HG02798 (cell line): ENCODE results near the gene SPPL2A.
A peak's percentile ranks its signal among the peaks of the same experiment; 100 is the strongest.

Source experiments
- ATAC-seq: cut with Tn5 transposase; IDR thresholded peaks from one replicate; pipeline ENCODE4 v1.9.1; 2021; ENCODE audit warnings: mild to moderate bottlenecking; ENCODE audit not compliant: unreplicated experiment, poor library complexity

The SPPL2A gene

GRCh38 chr15:50773389-50773788 is 7.9 kb upstream of the SPPL2A start:
- no peak for ATAC-seq

DNA sequence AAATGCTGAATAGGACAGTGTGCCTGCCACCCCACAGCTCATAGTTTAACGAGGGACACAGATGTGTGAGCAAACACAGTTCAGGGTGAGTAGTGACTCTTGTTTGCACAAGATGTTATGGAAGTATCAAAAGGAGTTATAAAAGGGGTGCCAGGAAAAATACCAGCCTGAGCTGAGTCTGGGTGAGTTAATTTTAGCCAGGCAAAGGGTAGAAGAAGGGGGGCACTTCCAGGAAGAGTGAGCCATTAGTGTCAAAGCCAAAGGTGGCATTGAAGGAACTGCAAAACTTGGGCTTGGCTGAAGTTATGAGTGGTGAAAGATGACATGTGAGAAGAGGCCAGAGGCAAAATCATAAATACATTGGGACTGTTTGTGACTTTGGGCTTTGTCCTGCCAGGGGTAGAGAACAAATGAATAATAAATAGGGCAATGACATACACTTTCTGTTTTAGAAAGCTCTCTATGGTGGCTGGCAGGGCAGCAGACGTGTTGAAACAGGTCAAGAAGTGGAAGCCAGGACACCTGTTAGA is 1.9 kb upstream of the SPPL2A start:
- ATAC-seq, result no peak

- ATAC-seq, result peak; percentile 40
These were observed 878 bp downstream of the SPPL2A start for GRCh38 chr15:50764461-50765194.

- ATAC-seq, result no peak
These were observed 6.7 kb downstream of the SPPL2A start for GRCh38 chr15:50758712-50759205.

GRCh38 chr15:50753463-50753862 is 12.0 kb downstream of the SPPL2A start:
- no peak for ATAC-seq

DNA sequence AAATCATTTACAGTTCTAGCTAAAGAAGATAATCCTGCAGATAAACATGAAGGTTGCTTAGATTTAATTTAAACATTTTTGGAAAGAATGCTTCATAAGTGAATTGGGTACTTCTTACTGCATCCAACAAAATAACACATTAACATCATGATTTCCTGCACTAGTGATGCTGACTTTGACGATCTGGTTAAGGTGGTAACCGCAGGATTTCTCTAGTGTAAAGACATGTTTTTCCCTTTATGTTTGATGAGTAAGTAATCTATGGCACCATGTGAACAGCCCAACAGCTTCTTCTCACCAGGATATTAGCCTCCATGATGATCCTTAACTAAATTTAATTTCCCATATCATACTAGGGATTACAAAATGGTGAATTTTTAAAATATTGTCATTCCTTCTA is 14.1 kb downstream of the SPPL2A start:
- no peak for ATAC-seq

DNA sequence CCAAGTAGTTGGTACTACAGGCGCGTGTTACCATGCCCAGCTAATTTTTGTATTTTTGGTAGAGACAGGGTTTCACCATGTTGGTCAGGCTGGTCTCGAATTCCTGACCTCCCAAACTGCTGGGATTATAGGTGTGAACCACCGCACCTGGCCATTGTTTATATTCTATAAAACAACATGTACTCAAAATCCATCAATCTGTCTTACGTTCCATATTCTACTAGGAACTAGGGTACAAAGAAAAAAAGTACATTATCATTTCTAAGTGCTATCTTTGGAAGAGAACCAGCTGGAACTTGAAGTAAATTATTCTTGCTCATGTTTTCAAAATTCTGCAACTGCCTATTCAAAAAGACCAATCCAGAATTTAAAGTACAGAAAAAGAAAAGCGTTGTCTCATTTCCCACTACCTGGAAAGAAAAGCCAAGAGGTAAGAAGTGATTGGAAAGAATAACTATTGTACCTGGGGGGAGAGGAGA is 15.2 kb downstream of the SPPL2A start:
- no peak for ATAC-seq

DNA sequence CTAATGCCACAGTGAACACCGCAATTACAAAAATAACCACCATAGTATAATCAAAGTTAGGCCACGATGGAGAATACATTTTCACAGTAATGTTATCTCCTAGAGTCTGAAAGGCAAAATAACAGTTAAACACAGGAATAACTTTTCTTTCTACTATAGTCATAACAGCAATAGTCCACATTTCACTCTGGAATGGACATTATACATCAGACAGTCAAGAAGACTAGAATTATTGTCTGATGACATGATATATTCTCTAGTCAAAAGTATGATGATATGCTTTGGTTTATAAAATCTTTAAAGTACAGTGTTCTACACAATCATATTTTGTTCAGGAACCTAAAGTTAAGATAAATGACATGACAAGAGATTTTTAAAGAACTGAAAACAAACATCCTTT is 18.0 kb downstream of the SPPL2A start:
- no peak for ATAC-seq

DNA sequence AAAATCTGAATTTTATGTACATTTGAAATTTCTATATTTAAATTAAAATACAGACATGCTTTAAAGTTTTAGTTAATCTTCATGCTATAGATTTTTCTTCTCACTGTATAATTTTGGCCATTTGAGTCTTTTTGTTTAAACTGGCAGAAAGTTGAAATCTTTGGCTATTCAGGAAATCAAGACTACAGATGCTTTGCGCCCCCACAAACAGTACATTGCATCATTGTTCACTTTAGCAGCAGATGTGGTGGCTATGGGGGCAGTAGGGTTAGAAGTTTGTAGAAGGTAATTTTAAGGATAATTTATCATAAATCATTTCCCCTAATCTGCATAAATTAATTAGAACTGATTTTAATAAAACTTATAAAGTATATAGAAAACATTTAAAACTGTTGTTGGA is 20.9 kb downstream of the SPPL2A start:
- ATAC-seq, result no peak

- no peak for ATAC-seq
These were observed 24.6 kb downstream of the SPPL2A start for GRCh38 chr15:50740955-50741354.

DNA sequence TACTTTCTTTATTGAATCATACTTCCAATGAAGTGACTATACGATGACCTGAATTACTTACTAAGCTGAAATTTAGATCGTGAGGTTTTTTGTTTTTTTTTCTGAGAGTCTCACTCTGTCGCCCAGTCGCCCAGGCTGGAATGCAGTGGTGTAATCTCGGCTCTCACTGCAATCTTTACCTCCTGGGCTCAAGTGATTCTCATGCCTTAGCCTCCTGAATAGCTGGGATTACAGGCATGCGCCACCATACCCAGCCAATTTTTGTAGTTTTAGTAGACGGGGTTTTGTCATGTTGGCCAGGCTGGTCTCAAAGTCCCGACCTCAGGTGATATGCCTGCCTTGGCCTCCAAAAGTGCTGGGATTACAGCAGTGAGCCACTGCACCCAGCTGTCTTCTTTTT is 28.7 kb downstream of the SPPL2A start:
- ATAC-seq, result no peak

GRCh38 chr15:50735156-50735555 is 30.4 kb downstream of the SPPL2A start:
- ATAC-seq, result no peak

- ATAC-seq, result no peak
These were observed 39.2 kb downstream of the SPPL2A start for GRCh38 chr15:50726315-50726714.

DNA sequence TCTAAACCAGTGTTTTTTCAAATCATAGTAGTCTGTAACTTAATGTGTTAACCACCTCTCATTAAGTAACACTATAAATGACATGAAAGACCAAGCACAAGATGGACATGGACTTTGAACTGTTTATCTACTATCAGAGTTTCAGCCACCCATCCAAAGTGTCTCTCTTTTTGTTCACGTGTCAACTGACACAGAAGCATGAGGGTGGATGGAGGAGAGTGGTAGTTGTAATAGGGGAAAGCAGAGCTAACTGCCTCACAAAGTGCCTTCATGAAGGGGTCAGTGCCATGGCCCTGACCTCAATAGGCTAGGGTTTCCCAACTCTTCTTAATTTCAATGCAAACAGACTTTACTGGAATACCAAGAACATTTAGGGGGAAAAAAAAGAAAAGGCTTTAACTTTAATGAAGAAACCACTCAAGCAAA is 46.8 kb downstream of the SPPL2A start:
- no peak for ATAC-seq

DNA sequence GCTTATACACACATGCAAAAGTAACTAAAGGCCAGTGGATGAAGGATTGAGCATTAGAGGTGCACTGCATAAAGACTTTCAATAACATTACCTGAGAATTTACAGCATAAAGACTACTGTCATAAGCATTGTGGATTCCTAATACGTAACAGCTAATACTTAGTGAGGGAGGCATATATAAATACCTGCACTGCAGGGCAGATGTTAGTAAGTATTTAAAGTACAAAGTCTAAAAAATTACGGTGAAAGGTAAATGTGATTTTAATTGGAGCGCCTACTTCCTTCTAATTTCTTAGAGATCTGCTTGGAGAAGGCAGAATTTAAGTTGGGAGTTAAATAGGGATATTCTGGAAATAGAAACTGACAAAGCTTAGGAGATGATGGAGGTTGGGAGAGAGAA is 53.5 kb downstream of the SPPL2A start:
- no peak for ATAC-seq

- ATAC-seq, result no peak
These were observed 54.9 kb downstream of the SPPL2A start for GRCh38 chr15:50710585-50710984.

DNA sequence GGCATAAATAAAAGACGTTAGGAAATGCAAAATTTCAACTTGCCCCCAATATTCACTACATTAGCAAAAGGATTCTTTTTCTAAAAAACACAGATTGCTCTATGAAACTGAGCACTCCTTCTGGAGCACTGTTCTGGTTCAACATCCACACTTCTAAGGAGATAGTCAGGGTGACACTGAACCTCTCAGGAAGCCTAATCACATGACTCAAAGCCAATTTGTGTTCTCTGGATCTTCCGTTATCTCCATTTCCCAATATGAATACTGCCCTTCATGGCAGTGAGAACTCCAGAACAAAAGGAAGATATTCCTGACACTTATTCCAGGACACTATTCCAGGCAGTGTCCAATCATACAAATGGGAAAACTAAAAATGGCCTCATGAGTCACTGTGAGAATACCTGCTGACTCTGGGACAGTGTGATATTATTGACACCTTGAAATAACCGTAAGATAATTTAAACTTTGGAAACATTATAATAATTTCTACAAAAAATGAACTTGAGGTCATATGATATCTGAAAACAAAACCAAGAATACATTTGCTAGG is 57.6 kb downstream of the SPPL2A start:
- ATAC-seq, result no peak

DNA sequence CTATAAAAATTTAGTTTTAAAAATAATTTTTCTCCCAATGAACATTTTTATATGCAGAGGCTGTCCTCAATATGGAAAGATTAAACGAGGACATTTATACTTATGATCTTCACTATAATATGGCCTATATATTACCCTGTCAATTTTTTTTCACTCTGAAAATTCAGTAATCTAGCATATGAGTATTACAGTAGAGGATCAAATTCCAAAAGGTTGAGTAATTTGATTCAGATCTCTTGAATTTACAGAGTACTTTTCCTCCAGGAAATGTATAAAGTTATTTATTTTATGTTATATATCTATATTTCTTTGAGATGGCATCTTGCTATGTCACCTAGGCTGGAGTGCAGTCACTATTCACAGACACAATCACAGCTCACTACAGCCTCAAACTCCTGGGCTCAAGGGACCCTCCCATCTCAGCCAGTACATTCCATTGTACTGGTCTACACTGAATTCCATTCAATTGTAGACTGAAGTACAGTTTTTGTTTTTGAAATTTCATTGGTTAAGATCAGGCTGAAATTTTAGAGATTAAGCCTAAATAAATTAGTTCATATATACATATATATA is 62.7 kb downstream of the SPPL2A start:
- ATAC-seq, result no peak

GRCh38 chr15:50698101-50698500 is 67.4 kb downstream of the SPPL2A start:
- ATAC-seq, result no peak

DNA sequence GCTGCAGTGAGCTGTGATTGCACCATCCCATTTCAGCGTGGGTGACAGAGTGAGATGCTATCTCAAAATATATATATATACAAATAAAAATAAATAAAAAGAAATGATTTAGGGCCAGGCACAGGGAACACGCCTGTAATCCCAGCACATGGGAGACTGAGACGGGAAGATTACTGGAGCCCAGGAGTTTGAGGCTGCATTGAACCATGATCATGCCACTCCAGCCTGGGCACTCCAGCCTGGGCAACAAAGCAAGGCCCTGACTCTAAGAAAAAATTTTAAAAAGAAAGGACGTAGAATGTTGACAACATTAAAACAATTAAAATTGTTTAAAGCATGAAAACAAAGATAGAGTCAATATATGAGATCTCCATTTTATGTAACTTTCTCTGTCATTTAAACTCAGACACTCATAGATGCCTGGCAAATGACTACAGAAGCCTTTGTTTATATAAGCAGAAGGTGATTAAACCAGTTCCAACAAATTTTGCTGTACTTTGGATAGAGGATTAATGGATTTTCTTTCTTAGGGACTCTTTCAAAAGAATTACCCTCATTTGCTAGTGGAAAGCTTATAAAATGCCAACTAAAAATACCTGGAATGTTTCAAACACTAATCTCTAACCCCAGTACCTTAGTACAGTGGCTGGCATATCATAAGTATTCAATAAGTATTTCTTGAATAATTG is 68.3 kb downstream of the SPPL2A start:
- no peak for ATAC-seq
